ENCODE measurements around the gene COL8A1.

DNA sequence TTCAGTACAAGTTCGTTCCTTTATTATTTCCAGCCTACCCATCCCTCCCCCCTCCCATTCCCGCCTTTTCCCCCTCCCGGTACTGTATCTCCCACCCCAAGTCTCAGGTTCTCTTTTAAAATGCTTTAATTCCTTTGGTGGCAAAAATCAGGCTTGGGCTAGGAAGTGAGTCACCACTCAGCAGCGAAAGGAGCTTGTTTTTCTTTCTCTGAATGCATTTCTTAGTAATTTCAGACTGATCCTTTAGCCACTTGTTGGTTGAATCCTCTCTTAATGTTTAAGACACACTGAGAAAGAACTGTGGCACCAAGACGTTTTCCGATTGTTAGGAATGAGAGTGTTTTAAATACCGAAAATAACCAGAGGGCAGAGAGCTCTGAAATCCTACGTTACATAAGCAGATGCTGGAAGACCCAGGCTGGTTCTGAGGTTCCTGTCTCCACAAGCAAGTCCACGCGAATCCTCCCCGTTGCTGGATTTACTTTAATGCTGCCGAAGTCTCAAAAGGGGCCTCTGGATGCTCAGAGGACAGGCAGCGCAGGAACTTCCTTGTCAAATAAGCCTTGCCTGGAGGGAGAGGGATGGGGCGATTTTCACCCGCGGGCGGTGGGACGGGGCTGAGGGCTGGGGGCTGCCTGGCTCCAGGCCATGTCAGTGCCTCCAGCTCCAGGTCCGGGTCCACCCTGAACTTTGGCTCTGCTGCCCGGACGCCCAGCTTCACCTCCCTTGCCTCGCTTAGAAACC is 854 bp upstream of the COL8A1 start:
- TF ChIP-seq, protein P1, sequence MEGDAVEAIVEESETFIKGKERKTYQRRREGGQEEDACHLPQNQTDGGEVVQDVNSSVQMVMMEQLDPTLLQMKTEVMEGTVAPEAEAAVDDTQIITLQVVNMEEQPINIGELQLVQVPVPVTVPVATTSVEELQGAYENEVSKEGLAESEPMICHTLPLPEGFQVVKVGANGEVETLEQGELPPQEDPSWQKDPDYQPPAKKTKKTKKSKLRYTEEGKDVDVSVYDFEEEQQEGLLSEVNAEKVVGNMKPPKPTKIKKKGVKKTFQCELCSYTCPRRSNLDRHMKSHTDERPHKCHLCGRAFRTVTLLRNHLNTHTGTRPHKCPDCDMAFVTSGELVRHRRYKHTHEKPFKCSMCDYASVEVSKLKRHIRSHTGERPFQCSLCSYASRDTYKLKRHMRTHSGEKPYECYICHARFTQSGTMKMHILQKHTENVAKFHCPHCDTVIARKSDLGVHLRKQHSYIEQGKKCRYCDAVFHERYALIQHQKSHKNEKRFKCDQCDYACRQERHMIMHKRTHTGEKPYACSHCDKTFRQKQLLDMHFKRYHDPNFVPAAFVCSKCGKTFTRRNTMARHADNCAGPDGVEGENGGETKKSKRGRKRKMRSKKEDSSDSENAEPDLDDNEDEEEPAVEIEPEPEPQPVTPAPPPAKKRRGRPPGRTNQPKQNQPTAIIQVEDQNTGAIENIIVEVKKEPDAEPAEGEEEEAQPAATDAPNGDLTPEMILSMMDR (IDR thresholded peaks at IDR 0.05): no peak
- TF ChIP-seq POLR2A (IDR thresholded peaks at IDR 0.05): no peak
